ENCODE results near the gene NME3.

- no peak for TF ChIP-seq CTCF (conservative IDR thresholded peaks at IDR 0.05 in 1 of 2, IDR thresholded peaks at IDR 0.05 in 1 of 2; ENCODE audit: extremely low read depth in 1 of 2, insufficient read depth in 1 of 2, low read depth in 1 of 2, low read length in 2 of 2)
- no peak for TF ChIP-seq EZH2 (IDR thresholded peaks at IDR 0.05; ENCODE audit: borderline replicate concordance, low read length)
Measured at GRCh38 chr16:1764971-1765370, 6.4 kb downstream of the NME3 start.
